HG02943 (cell line): Measurements from ENCODE around the gene ALDH7A1.
A peak's percentile ranks its signal among the peaks of the same experiment; 100 is the strongest.
"Not testable (repeated sequence)": the region's sequence is repeated elsewhere in the genome, so short reads cannot be mapped to it uniquely, and the experiment has no call there.

Source experiments
- ATAC-seq: cut with Tn5 transposase; IDR thresholded peaks from one replicate; pipeline ENCODE4 v1.9.1; 2021; ENCODE audit warnings: mild to moderate bottlenecking, low read depth, moderate library complexity; ENCODE audit not compliant: unreplicated experiment

Gene ALDH7A1

DNA sequence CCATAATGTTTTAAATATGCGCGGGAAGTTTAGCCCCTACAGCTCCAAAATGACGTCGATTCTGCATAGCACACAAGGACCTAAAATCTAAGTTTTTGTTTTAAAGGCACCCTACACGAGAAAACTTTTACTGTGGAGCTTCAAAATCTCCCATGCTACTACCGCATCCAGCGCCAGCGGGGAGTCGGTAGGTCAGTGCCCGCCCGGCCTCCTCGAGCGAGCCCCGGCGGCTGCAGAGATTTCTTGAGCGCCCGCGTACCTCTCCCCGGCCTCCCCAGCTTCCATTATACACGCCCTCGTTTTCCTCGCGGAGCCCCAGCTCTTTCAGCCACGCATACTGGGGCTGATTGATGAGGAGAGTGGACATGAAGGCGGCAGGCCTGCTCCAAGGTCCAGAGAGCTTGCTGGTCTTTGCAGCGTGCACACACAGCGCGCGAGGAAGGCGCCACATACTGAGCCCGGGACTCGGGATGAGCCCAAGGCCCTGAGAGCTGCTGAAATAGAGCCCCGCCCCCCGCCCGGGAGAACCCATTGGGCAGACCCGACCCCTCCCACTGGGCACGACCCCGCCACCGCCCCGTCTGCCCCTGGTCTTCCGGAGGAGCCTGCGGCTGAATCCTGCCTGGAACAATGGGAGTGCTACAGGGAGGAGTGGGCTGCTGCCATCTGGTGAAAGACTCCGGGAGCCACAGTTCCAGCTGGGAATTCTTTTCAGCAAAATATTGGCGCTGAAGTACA lies at the start of gene ALDH7A1:
ALDH7A1 (minus strand) TSS at position 472 of the 738 bp plus-strand sequence; CDS start at position 451, 21 bp downstream.
- peak; percentile 70 for ATAC-seq

DNA sequence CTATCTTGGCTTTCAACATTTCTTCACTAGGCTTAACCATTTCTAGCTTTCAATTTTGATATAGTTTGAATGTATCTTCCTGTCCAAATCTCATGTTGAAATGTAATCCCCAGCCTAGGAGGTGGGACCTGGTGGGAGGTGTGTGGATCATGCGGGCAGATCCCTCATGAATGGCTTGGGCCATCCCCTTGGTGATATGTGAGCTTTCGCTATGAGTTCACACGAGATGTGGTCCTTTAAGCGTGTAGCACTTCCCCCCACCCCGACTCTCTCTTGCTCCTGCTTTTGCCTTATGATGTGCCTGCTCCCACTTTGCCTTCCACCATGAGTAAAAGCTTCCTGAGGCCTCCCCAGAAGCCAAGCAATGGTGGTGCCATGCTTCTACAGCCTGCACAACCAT lies 46.4 kb upstream of the ALDH7A1 start:
- no peak for ATAC-seq

DNA sequence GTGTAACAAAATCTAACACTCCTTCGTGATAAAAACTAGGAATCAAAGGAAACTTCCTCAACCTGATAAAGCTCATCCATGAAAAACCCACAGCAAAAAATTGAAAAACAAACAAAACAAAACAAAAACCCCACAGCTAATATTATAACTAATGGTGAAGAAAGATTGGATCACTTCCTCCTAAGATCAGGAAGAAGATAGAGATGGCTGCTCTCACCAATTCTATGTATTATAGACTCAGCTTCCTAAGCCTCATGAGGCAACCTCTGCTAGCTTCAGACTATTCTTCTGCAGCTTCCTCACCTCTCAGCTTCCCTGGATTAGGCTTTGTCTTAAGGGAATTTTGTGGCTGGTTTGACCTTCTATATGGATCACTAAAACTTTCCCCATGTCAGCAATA lies 45.8 kb upstream of the ALDH7A1 start:
- ATAC-seq: no peak

DNA sequence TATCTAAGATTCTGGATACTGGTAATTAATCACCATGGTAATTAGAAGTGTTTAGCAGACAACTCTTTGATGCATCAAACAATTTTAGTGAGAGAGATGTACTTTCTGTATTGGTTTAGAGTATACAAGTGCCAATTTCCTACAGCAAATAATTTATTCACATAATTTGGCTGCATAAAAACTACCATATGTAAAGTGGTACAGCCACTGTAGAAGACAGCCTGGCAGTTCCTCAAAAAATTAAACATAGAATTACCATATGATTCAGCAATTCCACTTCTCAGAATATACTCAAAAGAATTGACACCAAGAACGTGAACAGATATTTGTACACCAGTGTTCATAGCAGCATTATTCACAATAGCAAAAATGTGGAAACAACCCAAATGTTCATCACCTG lies 41.9 kb upstream of the ALDH7A1 start:
- ATAC-seq: no peak

DNA sequence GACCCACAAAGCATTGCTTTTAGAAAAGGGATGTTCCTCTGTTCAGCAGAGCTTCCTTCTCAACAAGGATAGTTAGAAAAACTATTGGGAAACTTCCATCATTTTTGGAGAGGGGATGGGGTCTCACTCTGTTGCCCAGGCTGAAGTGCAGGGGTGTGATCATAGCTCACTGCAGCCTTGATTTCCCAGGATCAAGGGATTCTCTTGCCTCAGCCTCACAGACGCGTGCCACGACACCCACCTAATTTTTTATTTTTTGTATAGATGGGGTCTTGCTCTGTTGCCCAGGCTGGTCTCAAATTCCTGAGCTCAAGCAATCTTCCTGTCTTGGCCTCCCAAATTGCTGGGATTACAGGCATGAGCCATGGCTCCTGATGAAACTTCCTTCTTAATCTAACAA lies 40.6 kb upstream of the ALDH7A1 start:
- no peak for ATAC-seq

DNA sequence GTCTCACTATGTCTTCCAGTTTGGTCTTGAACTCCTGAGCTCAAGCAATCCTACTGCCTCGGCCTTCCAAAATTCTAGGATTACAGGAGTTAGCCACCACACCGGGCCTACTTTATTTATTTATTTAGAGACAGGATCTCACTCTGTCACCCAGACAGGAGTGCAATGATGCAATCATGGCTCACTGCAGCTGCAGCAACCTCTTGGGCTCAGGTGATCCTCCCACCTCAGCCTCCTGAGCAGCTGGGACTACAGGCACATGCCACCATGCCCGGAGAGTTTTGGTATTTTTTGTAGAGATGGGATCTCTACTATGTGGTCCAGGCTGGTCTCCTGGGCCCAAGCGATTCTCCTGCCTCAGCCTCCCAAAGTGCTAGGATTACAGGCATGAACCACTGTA lies 38.5 kb upstream of the ALDH7A1 start:
- ATAC-seq: no peak

DNA sequence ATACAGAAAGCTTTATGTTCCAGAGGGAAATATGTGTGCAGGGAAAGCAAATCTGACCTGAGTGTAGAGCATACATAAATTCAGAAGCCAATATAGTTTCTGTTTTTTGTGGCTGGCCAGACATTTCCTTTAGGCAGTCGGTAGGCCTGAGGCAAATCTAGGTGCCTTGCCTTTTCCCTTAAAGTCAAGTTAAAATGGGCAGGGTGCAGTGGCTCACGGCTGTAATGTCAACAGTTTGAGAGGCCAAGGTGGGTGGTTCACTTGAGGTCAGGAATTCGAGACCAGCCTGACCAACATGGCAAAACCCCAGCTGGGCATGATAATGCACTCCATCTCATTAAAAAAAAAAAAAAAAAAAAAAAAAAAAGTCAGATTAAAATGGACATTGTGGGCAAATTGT lies 36.9 kb upstream of the ALDH7A1 start:
- no peak for ATAC-seq

DNA sequence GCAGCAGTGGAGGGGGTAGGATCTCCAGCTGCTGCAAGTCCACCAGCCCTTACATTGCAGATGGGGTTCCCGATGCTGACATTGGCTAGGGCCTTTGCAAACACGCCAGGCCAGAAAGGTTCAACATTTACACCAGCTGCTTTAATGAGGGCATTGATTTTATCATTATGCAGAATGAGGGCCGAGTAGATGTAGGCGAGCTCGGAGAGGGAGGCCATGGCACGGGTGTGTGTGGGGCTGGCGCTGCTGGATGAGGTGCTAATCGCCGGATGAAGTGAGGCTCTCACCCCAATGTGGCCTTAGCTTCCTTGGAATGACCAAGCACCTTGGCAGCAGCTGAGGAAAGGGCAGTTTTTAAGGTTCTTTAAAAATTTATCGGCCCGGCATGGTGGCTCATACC lies 33.1 kb upstream of the ALDH7A1 start:
- ATAC-seq: no peak

DNA sequence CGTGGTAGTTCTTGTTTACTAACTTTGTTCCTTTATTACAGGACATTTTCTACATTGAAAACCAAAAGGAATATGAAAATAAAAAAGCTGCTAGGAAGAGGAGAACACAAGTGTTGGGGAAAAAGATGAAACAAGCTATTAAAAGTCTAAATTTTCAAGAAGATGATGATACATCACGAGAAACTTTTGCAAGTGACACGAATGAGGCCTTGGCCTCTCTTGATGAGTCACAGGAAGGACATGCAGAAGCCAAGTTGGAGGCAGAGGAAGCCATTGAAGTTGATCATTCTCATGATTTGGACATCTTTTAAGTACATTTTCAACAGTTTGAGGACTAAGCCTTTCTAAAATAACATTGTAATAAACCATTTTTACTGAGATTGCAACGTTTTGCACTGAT lies 29.5 kb upstream of the ALDH7A1 start:
- ATAC-seq: no peak

DNA sequence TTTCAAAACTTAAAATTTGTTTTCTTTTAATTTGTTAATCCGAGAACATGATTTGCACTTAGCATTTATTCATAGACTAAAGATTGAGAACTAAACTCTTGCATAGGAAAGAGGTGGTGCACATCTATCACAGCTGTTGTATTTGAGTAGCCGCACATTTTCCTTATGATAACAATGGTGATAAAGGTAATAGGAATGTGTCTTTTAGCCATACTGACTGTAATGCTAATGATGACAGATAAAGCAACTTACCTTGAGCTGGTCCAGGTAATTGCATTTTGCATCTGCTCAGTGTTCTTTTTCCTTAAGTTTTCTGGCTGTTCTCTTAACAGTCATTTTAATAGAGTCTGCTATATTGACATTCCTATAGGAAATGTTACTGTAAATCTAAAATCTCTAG lies 24.8 kb upstream of the ALDH7A1 start:
- ATAC-seq: no peak

DNA sequence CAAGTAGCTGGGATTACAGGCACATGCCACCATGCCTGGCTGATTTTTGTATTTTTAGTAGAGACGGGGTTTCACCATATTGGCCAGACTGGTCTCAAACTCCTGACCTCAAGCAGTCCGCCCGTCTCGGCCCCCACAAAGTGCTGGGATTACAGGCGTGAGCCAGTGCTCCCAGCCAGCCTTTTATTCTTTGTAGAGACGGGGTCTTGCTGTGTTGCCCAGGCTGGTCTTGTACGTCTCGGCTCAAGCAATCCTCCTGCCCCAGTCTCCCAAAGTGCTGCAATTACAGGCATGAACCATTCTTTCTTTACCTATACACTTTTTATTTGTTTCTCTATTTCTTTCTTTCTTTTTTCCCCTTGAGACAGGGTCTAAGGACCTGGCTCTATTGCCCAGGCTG lies 22.6 kb upstream of the ALDH7A1 start:
- ATAC-seq: not testable (repeated sequence)

DNA sequence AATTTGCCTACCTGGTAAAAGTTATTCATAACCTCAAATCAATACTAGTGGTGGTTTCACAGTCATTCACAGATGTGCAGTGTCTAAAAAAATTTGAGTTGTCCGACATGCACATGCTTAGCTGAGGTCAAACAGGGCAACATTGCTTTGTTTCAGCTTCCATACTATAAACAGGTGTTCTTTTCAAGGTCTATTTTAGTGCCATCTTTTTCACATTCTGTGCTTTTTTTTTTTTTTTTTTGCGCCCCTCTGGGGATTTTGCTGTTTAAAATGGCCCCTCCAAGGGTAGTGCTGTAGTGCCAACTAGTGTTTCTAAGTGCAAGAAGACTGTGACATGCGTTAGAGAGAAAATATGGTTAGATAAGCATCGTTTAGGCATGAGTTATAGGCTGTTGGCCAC lies 20.3 kb upstream of the ALDH7A1 start:
- ATAC-seq: peak; percentile 92

DNA sequence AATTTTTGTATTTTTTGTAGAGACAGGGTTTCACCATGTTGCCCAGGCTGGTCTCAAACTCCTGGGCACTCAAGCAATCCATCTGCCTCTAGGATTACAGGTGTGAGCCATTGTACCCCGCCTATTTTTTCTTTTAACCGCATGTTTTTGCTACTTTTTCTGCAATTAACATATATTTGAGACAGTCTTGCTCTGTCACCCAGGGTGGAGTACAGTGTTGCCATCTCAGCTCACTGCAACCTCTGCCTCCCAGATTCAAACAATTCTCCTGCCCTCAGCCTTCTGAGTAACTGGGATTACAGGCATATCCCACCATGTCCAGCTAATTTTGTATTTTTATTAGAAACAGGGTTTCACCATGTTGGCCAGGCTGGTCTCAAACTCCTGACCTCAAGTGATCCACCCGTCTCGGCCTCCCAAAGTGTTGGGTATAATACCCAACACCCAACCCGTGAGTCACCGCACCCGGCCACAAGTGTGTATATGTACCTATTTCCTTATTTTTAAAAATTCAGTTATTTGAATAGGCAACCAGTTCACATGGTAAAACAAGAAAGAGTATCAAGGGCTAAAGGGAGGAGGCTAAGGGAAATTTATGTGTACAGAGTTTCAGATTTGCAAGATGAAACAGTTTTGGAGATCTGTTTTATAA lies 19.0 kb upstream of the ALDH7A1 start:
- no peak for ATAC-seq

DNA sequence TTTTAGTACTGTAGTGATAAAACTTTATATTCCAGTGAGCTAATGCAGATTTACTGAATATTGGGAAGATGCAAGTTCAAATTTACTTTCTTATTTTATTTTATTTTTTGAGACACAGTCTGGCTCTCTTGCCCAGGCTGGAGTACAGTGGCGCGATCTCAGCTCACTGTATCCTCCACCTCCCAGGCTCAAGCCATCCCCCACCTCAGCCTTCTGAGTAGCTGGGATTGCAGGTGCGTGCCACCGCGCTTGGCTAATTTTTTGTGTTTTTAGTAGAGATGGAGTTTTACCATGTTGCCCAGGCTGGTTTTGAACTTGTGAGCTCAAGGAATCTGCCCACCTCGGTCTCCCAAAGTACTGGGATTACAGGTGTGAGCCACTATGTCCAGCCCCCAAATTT lies 15.6 kb upstream of the ALDH7A1 start:
- ATAC-seq: no peak

DNA sequence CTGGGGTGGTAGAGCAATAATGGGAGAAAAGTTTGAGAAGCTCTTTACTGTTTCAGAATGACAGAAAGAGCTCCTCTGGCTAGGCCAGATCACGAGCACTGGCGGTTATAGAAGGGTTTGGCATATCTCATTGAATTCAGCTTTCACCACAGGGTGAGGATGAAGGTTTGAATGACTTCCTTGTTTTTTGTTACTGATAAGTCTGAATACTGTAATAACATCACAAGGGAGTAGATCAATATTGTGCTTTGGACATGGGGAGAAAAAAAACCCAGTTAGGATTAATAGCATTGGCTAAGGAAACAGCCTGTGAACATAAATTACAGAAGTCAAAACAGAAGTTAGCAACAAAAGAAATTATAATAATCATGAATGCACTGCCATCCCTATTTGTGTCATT lies 15.1 kb upstream of the ALDH7A1 start:
- no peak for ATAC-seq

DNA sequence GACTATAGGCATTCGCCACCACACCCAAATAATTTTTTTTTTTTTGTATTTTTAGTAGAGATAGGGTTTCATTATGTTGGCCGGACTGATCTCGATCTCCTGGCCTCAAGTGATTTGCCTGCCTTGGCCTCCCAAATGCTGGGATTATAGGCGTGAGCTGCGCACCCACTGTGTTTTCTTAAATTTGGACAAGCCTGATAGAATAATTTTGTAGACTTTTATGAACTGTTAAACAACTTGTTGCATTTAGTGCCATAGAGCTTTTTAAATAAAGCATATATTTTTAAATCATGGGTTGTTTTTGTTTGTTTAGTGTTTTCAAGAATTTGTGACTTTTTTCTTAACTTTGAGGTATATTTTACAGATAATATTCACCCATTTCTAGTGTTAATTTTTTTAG lies 10.5 kb upstream of the ALDH7A1 start:
- no peak for ATAC-seq

DNA sequence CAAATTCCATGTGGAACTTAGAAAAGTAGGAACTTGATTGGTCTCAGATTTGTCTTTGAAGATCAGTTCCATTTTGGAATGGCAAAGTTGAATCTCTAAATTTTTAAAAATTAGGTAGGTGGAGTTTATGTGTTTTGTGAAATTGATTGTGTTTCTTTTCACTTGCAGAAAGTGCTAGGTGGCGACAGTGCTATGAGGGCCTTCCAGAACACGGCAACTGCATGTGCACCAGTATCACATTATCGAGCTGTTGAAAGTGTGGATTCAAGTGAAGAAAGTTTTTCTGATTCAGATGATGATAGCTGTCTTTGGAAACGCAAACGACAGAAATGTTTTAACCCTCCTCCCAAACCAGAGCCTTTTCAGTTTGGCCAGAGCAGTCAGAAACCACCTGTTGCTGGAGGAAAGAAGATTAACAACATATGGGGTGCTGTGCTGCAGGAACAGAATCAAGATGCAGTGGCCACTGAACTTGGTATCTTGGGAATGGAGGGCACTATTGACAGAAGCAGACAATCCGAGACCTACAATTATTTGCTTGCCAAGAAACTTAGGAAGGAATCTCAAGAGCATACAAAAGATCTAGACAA lies 8.5 kb upstream of the ALDH7A1 start:
- ATAC-seq: no peak

DNA sequence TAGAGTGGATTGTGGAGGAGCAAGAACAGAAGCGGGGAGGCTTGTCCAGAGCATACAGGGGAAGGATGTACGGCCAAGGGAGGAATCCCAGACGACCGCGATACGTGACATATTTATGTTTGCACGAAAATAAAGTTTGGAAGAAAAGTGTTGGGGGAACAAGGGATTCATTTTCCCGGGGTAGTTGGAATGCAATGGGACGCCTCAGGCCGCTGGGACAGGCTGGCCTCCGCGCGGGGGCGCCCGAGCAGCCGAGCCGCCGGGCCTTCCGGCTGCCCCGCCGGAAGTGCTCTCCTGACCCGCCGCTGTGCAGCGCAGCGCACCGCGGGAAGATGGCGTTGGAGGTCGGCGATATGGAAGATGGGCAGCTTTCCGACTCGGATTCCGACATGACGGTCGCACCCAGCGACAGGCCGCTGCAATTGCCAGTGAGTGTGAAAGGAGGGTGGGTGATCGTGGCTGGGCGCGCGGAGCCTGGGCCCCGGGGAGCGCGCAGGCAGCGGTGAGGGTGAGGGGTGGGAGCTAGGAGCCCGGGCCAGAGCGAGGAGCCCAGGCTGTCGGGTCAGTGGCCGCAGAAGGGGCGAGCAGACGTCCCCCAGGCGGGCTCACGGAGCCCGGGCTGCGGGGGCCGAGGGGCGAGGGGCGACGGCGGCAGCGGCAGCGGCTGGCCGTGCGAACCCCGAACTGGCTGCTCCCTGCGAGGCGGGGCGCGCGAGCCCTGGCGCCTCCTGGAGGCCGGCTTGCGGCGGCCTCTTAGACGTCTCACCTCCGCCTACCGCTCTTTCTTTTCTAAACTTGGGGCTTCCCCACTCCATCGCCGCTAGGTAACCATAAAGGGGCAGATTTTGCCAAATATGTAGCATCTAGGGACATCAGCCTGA lies 5.9 kb upstream of the ALDH7A1 start, which contains the start of gene PHAX:
PHAX (plus strand) TSS at position 317 of the 881 bp plus-strand sequence; CDS start at position 333, 16 bp downstream.
- peak; percentile 93 for ATAC-seq

DNA sequence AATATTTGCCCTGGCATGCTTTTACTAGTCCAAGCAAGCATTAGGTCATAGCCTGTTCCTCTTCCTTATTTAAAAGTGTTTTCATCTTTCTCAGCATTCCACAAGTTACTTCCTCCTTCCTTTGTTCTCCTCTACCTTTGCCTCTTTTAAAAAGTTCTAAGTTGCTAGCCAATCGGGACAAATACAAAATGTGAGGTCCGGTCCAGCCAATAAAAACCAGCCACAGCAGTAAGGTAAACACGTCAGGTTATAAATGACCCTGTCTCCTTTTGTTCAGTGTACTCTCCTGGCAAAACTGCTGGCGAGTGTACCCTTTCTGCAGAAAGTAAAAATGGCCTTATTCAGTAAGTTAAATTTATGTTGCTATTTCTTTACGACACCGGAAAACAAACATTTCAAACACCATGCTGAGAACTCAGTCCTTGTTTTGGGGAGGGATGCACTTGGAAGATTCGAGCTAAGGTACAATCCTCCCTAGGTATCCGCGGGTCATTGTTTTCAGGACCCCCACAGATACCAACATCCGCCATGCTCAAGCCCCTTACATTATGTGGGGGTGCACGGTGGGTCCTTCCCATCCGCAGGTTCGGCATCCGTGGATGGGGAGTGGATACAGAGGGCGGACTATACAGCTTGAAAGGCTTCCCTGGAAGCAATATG lies 5.1 kb upstream of the ALDH7A1 start:
- ATAC-seq: not testable (repeated sequence)

DNA sequence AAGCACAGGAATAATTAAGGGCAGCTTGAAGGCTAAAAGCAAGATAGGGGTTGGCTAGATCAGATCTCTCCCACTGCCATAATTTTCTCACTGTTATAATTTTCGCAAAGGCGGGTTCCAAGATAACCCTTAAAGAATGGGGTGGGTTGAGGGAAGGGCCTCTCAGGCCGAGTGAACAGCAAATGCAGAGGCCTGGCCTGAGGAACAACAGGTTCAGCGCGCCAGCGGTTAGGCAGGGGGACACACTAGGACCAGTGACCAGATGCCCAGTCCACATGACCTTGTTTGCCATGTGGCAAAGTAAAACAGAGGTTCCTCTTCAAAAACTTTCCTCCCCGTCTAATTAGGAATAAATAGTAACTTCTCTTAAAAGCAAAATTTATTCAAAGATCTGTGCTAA lies 4.5 kb upstream of the ALDH7A1 start:
- no peak for ATAC-seq
